Stimulated activated CD4-positive, alpha-beta T cell treated with anti-CD3 and anti-CD28 coated beads, TNF-alpha, amount 100 ng/mL, for 48 hours (primary cell): ENCODE results near the gene DEPP1.

Experiments used
- DNase-seq, 3 donors: peaks; one replicate each; pipeline ENCODE4 v3.0.0-alpha.2; 2020; ENCODE audit warnings: low read depth in 3 of 3

DEPP1 gene

DNA sequence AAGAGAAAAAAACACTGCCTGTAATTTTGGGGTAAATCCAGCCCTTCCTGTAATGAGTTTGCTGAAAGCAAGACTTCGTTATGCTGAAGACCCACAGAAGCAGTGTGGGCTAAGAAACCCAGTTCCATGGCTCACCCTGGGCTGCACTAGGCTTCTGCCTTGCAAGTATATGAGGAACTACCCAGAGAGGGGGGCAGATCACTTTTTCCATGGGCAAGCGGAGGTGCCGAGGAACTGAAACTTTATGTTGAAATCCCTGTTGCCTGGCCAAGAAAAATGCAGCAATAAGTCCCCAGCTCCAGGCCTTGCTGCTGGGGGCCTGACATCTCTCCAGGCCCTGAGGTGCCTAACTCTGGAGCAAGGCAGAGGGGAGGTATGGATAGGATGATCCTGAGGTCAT lies 10.5 kb downstream of the DEPP1 start:
- DNase-seq = no peak

- DNase-seq = no peak
These were observed 11.0 kb downstream of the DEPP1 start for GRCh38 chr10:44967616-44968015.

- no peak for DNase-seq
These were observed 11.6 kb downstream of the DEPP1 start for GRCh38 chr10:44966816-44967509.

GRCh38 chr10:44966129-44966815 lies 12.3 kb downstream of the DEPP1 start:
- DNase-seq = no peak

- no peak for DNase-seq
These were observed 12.9 kb downstream of the DEPP1 start for GRCh38 chr10:44965651-44966097.

- no peak for DNase-seq
These were observed 13.5 kb downstream of the DEPP1 start for GRCh38 chr10:44965104-44965503.

- DNase-seq = no peak
These were observed 14.6 kb downstream of the DEPP1 start for GRCh38 chr10:44963772-44964633.

DNA sequence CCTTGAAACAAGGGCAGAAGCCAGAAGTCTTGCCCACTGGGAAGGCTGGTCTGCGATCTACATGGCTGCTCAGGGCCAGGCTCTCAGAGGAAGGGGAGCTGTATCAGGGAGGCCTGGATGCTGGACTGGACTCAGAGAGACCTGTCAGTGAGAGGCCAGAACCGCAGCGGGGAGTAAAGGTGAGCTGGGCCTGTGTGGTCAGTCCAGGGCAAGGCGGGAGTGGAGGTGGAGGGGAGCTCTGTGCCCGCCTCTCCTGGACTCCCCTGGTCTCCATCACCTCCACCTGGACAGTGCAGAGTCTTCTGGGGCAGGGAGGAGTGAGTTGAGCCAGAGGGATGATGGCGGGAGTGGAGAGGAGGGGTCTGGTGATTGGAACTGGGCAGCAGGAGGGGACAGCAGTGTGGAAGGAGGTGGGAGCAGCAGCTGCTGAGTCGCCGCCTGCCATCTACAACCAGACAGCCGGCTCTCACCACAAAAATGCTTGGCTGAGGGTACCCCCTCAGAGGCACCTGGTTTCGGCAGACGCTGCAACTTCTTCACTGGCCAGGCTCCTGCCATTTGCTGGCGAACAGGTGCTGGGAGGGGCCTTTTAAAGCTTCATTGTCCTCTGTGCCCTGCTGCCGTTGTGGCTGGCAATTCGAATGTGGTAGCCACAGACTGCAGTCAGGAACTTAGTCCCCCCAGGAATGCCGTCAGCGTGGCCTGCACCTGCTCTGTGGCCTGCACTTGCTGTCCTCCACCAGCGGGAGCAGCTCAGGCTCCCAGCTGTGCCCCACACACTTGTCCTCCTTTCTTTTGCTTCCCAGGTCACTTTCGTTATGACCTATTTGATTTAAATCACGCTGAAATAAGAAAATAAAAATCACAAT lies 15.5 kb downstream of the DEPP1 start:
- DNase-seq = no peak

DNA sequence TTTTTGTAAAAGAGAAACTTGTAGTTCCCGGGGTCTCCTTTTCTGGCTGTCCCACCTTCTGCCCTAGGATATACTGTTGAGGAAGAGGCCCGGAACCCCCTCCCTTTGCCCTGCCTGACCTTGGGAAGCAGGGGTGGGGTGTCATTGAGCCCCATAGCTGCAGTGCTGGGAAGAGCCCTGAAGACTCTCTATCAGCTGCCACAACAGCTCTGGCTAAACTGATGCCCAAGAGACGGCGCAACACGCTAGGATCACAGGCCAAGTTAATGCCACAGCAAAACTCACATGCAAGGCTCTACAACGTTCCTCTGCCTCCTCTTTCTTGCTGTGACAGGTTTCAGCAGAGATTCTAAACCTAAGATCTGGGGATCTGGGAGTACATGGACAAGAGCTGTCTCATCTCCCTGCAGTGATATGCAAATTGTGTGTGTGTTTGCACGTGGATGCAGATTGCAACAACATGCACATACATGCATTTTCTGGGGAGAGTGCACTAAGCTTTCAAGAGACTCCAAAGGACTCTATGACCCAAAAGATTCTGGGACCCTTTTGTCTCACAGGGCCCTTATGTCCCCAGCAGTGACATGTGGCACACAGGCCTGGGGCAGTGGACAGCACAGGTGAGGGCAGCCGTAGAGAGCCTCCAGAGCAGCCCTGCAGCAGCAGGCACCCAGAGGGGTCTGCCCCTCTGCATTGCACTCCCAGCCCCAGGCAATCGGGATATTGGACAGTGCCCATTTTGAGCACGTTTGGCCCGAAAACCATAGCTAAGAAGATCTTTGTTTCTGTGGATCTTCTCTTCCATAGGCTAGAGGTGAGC lies 16.5 kb downstream of the DEPP1 start:
- DNase-seq = no peak

GRCh38 chr10:44961230-44961571 lies 17.4 kb downstream of the DEPP1 start:
- DNase-seq = no peak

GRCh38 chr10:44960482-44961229 lies 18.0 kb downstream of the DEPP1 start:
- DNase-seq = no peak

DNA sequence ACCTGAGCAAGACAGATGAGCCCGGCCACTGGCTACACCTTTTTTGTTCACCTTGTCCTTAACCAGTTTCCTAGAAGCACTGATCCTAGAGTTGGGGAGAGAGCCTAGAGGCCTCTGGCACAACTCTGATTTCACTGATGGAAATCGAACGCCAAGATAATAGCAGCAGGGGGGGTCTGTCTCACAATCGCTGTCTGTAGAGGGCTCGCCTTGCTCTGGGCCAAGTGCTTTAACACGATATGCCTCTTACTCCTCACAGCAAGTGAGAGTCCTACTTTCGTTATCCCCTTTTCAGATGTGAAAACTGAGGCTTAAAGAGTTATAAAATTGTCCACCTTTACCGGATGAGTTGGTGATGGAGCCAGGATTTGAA lies 18.5 kb downstream of the DEPP1 start:
- DNase-seq = no peak

DNA sequence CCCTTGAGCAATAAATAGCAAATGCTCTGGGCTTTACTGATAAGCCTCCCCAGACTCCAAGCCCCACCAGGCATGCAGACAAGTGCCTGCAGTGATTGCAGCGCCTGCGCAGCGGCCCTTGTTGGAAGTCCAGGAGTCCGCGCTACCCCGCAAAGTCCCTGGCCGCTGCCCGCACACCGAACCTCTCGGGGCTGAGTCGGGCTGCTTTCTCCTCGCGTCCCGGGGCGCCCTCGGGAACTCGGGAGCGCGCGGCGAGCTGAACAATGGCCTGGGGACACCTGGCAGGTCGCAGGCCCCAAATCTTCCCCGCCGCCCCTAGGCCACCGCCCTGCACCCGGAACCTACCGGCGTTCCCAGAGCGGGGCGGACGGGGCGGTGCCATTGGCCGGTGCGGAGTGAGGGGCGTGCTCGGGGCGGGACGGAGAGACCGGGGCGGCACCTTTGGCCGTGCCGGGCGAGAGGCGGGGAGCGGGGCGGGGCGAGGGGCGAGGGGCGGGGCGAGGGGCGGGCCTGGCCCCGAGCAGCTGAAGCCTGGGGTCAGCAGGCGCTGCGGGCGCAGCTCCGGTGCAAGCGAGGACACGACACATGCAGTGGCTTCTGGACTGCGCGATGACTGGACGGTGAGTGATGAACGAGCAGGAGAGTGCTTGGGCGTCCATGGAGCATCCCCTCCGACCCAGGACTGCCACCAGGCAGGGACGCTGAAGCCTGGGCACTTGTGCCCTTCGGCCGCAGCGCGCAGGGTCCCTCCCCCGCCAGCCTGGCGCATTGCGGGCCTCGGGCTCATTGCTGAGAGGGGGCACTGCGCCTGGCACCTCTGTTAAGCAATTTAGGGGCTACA lies 19.1 kb downstream of the DEPP1 start, which contains the start of gene RASSF4:
Gene RASSF4, plus strand, starts transcription at position 556 of the 841 bp plus-strand sequence. CDS start 10,401 bp downstream, outside the sequence.
- peak; percentile 76 to 90 (median 84) for DNase-seq

DNA sequence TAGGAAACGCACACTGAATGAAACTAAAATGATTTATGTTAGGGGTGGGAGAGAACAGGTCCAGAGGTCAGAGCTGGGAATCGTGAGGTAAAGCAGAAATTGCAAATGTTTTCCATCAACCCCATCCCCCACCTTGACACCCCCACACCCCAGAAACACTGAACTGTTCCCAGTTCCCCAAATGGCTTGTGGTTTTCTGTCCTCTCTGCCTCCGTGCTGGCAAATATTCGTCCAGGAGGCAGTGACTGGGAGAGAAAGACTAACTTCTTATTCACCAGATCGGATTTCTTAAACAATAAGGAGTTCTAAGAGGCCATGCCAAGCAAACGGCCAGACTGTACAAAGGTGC lies 19.7 kb downstream of the DEPP1 start:
- no peak for DNase-seq

DNA sequence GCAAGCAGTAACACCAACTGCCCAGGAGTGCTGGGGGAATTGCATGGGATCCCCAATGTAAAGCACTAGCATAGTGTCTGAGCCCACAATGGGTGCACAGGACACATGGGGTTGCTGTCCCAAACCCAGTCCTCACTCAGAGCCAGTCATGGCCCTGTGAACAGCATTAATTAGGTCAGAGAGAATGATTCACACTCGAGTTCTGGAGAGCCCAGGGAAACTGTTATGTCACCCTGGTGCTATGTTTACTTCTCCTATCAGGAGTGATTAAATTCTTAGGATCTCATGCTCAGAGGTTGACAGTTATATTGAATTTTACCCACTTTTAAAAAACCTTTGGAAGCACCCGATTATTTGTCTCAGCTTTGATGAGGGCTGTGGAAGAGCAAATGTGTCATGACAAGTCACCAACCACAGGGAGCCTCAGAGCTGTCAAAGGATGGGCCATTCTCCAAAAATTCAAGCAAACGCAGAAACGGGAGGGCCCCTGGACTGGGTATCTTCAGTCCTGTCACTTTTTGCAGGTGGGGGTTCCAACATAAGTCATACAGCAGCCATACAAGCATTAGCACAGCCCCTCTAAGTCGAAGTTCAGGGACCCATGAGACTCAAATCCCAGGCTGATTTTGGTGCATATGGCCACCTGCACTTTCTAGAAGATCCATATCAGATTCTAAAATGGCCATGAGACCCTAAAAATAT lies 20.3 kb downstream of the DEPP1 start:
- DNase-seq = no peak

DNA sequence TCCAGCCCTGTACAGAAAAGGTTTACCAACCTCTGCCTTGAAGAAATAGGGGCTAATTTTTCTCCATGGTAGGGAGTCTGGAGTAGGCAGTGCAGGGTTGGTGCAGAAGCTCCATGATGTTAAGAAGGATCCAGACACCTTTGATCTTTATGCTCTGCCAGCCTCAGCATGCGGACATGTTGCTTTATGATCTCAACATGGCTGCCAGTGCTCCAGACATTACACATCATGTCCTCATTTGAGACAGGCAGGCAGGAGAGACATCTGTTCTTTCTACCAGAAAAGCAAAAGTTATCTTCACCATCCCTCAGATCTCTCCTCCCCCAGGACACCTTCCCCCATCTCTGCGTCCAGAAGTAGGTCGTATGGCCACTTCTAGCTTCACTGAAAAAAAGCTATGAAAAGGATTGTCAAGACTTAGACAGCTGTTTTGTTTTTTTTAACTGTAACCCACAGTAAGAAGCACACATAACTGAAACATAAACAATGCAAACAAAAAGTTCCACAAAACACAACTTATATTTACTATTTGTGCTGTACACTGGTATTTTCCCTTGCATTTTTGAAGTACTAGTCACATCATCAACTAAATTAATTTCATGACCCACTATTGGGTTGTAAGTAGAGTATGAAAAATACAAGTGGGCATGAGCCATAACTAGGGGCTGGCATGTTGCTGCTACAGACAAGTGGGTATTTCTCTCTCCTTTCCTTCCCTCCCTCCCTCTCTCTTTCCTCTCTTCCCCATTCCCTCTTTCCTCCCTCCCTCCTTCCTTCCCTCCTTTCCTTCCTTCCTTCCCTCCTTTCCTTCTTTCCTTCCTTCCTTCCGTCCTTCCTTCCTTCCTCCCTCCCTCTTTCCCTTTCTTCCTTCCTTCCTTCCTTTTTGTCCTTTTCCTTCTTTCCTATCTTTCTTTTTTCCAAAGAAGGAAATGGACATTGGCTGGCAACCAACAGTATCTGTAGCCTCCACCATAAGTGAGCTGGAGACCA lies 21.6 kb downstream of the DEPP1 start:
- DNase-seq = no peak

DNA sequence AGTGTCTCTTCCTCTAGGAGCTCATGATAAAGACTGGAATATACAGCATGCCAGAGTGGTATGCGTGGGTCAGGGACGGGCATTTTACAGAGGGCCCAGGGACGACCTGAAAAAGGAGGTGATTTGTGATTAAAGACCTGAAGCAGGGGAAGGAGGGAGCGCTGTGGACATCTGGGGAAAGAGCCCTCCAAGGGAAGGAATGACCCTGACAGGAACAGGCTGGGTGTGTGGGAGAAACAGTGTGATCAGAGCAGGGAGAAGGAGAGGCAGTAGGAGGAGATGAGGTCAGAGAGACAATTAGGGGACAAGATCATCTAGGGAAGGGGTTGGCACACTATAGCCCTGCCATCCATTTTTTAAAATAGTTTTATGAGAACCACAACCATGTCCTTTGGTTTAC lies 22.4 kb downstream of the DEPP1 start:
- DNase-seq = no peak
